ENCODE results near the gene AATK.

Gene AATK, protein sequence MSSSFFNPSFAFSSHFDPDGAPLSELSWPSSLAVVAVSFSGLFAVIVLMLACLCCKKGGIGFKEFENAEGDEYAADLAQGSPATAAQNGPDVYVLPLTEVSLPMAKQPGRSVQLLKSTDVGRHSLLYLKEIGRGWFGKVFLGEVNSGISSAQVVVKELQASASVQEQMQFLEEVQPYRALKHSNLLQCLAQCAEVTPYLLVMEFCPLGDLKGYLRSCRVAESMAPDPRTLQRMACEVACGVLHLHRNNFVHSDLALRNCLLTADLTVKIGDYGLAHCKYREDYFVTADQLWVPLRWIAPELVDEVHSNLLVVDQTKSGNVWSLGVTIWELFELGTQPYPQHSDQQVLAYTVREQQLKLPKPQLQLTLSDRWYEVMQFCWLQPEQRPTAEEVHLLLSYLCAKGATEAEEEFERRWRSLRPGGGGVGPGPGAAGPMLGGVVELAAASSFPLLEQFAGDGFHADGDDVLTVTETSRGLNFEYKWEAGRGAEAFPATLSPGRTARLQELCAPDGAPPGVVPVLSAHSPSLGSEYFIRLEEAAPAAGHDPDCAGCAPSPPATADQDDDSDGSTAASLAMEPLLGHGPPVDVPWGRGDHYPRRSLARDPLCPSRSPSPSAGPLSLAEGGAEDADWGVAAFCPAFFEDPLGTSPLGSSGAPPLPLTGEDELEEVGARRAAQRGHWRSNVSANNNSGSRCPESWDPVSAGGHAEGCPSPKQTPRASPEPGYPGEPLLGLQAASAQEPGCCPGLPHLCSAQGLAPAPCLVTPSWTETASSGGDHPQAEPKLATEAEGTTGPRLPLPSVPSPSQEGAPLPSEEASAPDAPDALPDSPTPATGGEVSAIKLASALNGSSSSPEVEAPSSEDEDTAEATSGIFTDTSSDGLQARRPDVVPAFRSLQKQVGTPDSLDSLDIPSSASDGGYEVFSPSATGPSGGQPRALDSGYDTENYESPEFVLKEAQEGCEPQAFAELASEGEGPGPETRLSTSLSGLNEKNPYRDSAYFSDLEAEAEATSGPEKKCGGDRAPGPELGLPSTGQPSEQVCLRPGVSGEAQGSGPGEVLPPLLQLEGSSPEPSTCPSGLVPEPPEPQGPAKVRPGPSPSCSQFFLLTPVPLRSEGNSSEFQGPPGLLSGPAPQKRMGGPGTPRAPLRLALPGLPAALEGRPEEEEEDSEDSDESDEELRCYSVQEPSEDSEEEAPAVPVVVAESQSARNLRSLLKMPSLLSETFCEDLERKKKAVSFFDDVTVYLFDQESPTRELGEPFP (N-terminal part only)

GRCh38 chr17:81166033-81166492 lies at the start of gene AATK:
Gene AATK, minus strand, starts transcription at chr17:81166221. Its CDS starts 229 bp downstream, at chr17:81165992.
- no peak for DNase-seq (ENCODE audit: low spot score)

DNA sequence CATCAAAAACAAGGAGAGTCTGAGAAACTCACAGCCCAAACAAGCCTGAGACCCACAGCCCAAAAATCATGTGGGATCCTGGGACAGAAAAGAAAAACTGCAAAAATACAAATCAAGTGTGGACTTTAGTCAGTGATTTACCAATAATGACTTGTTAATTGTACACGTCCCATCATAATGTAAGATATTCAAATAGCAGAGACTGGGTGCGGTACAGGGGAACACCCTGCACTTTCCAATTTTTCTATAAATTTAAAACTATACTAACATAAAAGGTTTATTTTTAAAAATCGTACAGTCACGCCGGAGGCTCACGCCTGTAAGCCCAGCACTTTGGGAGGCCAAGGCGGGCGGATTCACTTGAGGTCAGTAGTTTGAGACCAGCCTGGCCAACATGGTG lies 48.0 kb upstream of the AATK start:
- DNase-seq (ENCODE audit: low spot score): no peak

GRCh38 chr17:81212365-81212764 lies 46.3 kb upstream of the AATK start:
- no peak for DNase-seq (ENCODE audit: low spot score)

DNA sequence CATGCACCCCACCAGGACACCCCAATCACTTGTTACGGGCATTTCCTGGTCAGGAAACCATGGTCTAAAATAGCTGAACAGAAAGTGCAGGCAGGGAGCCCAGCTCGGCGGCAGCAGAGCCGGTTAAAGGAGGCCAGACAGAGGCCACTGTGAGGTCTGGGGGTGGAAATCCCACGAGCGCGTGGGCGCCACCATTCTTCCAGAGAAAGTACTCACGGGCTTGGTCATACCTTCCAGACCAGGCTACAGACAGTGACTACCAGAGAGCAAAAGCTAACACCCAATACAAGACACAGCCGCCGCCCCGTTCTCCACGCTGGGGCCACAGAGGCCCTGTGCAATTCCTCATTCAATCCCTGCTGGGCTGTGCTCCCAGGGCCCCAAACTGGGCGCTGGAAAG lies 44.8 kb upstream of the AATK start:
- no peak for DNase-seq (ENCODE audit: low spot score)

GRCh38 chr17:81210466-81210865 lies 44.4 kb upstream of the AATK start:
- no peak for DNase-seq (ENCODE audit: low spot score)

GRCh38 chr17:81209141-81209540 lies 43.1 kb upstream of the AATK start:
- DNase-seq (ENCODE audit: low spot score): no peak

GRCh38 chr17:81208651-81209050 lies 42.6 kb upstream of the AATK start:
- no peak for DNase-seq (ENCODE audit: low spot score)

DNA sequence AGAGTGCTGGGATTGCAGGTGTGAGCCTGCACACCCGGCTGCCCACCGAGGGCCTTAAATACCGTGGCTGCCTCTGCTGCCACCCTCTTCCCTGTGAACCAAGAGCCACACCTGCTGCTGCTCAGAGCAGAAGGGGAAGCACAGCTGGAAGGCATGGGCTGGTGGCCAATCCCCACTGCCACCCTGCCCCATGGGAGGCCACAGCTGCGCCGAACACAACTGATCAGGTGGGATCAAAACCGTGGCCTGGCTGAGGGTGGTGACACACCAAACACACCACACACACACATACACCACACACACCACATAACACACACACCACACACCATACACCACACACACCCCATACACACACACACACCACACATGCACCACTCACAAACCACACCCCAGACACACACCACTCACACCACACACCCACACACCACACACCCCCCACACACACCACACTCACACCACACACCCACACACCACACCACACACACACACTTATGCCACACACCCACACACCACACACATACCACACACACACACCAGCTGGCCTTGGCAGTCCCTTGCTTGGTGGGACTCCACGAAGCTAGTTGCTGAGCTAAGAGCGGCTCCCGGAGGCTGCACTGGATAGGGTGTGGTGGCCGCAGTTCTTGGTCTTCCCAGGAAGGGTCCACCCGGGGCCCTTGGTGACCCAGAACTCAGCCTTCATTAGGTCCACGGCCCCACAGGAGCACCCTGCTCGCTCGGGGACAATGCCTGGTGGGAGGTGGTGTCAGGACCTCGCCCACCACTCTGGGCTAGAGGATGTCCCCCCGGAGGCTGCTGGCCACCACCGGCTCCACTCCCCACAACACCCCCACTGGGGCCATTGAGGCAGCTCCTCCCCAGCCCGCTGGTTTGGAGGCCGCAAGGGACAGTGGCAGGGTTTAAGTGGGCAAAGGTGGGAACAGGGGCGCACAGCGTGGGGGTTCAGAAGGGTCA lies 41.9 kb upstream of the AATK start:
- DNase-seq (ENCODE audit: low spot score): no peak

DNA sequence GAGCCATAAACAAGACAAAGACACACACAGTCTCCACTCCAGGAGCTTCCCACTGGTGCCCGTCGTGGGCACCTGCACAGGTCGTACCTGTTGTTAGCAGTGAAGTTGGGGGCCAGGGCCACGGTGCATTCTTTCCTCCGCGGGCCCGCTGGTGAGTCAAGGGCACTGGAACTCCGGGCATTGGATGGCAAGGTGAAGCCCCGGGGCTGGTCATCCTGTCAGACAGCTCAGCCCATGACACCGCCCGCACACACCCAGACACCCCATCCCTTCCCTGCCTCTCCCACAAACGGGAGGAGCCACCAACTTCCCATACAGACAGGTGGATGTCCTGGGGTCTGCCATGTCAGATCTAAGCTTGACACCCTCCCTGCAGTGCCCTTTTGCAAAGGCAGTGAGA lies 40.6 kb upstream of the AATK start:
- DNase-seq (ENCODE audit: low spot score): no peak

- DNase-seq (ENCODE audit: low spot score): no peak
Measured at GRCh38 chr17:81206166-81206565, 40.1 kb upstream of the AATK start.

- no peak for DNase-seq (ENCODE audit: low spot score)
Measured at GRCh38 chr17:81204578-81204977, 38.6 kb upstream of the AATK start.

DNA sequence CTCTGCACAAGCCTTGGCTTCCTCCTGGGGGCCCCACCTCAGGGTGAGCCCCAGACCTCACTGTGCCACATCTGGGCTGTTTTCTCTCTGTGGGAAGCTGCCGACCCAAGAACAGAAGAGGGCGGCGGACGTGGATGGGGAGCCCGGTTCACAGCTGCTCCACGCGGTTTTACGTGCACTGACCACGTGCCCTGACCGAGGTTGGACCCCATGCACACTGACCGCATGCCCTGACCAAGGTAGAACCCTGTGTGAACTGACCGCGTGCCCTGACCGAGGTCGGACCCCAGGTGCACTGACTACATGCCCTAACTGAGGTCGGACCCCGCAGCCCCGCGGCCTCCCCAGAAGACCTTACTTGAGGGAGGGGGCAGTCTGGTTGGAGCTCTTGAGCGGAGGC lies 37.1 kb upstream of the AATK start:
- no peak for DNase-seq (ENCODE audit: low spot score)

GRCh38 chr17:81202318-81202717 lies 36.3 kb upstream of the AATK start:
- DNase-seq (ENCODE audit: low spot score): no peak

GRCh38 chr17:81200695-81201580 lies 34.9 kb upstream of the AATK start:
- peak; percentile 96 for DNase-seq (ENCODE audit: low spot score)

- DNase-seq (ENCODE audit: low spot score): no peak
Measured at GRCh38 chr17:81200201-81200600, 34.2 kb upstream of the AATK start.

- no peak for DNase-seq (ENCODE audit: low spot score)
Measured at GRCh38 chr17:81199482-81199830, 33.4 kb upstream of the AATK start.

GRCh38 chr17:81198826-81199481 lies 32.9 kb upstream of the AATK start:
- no peak for DNase-seq (ENCODE audit: low spot score)

DNA sequence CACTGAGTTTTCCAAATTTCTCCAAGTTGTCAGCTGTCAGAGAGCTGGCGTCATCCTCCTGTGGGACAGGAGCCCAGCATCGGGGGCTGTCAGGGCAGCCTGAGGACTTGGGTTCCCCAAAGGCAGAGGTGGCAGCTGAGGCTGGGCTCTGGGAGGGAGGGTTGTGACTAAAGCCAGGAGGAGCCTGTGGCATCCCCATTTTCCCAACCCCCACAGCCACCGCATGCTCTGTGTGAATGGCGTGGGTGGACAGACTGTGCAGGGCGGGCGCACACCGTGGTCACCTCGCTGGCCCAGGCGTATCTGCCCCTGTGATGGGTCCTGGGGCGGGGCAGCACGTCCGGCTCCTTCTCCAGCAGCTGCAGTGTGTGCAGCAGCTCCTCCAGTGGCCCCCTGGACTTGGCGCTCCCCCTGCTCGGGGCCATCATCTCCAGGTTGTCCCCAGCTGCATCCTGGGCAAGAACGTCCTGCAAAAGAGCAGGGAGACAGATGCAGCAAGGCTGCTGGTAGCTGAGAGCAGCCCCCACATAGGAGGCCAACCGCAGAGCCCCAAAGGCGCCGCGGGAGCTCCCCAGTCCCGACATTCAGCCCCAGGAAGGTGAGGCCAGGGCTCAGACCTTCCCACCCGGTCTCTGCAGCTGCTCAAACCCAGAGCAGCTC lies 31.9 kb upstream of the AATK start:
- DNase-seq (ENCODE audit: low spot score): no peak

- no peak for DNase-seq (ENCODE audit: low spot score)
Measured at GRCh38 chr17:81197409-81197795, 31.4 kb upstream of the AATK start.
